IMR-90 (cell line): ENCODE measurements around the gene TPMT.

Experiments
- BHLHE40 ChIP-seq: fragments of 150-350 bp; IDR thresholded peaks from 2 replicates; pipeline ENCODE4 v1.6.1; 2016; ENCODE audit warnings: mild to moderate bottlenecking, low read depth, low read length
- CEBPB ChIP-seq: IDR thresholded peaks from 2 replicates; pipeline ENCODE4 v1.6.1; 2012; ENCODE audit warnings: low read depth, low read length, improper control_type of control experiment
- FOS ChIP-seq: fragments of 150-350 bp; IDR thresholded peaks from 2 replicates; pipeline ENCODE4 v1.6.1; 2016; ENCODE audit warnings: low read depth, low read length
- MAFK ChIP-seq: IDR thresholded peaks from 2 replicates; pipeline ENCODE4 v1.6.1; 2012; ENCODE audit warnings: low read depth, low read length, improper control_type of control experiment
- MAZ ChIP-seq: IDR thresholded peaks from 2 replicates; pipeline ENCODE4 v1.6.1; 2012; ENCODE audit warnings: low read depth, mild to moderate bottlenecking, low read length, improper control_type of control experiment, moderate library complexity, borderline replicate concordance
- NFE2L2 ChIP-seq: fragments of 150-350 bp; IDR thresholded peaks from 2 replicates; pipeline ENCODE4 v1.6.1; 2016; ENCODE audit warnings: low read depth, mild to moderate bottlenecking, low read length
- POLR2A ChIP-seq: IDR thresholded peaks from 2 replicates; pipeline ENCODE4 v1.6.1; 2012; ENCODE audit warnings: mild to moderate bottlenecking, low read depth, low read length
- RAD21 ChIP-seq: IDR thresholded peaks from 2 replicates; pipeline ENCODE4 v1.6.1; 2012; ENCODE audit warnings: low read length, improper control_type of control experiment
- RFX5 ChIP-seq: IDR thresholded peaks from 2 replicates; pipeline ENCODE4 v1.8.0; 2012; ENCODE audit warnings: low read depth, mild to moderate bottlenecking, low read length, moderate library complexity
- TF ChIP-seq, protein P1 (sequence below): conservative IDR thresholded peaks from 2 replicates; pipeline ENCODE4 v1.5.1; 2012; ENCODE audit warnings: mild to moderate bottlenecking, low read depth, low read length, improper control_type of control experiment
- TF ChIP-seq, protein P2 (sequence below): fragments of 150-350 bp; IDR thresholded peaks from 2 replicates; pipeline ENCODE4 v1.6.1; 2017; ENCODE audit warnings: mild to moderate bottlenecking, antibody characterized with exemption, low read length, low read depth

DNA sequence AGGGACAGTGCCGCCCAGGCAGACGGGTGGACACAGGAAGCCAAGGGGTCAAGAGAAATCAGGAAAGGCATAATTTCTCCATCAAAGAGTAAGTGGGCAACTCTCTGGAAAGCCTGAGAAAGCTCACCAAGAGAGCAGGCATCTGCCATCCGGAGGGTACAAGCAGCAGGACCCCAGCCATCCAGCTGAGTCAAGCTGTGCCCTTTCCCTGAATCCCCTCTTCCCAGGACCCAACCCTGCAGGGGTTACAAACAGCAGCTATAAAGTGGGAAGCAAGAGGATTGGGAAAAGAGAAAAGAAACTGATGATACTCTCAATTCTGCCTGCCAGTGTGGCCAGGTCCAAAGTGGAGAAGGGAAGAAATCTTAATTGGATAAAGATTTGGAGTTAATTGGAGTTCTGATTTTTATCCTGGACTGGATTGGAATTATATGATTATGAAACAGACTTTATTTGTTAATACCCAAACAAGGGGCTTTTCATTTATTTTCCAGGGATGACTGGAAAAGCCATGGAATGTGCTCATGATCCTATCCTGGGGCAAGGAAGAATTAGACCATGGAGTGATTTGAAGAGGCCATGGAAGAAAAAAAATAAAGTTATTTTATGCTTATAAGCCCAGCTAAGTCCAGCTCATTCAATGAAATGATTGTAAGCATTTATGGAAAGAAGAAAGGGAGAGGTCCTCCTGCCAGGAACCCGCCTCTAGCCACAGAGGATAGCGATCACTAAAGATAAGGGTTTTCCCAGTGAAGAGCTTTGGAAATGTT is 67.3 kb downstream of the TPMT start:
- TF ChIP-seq, protein P1, sequence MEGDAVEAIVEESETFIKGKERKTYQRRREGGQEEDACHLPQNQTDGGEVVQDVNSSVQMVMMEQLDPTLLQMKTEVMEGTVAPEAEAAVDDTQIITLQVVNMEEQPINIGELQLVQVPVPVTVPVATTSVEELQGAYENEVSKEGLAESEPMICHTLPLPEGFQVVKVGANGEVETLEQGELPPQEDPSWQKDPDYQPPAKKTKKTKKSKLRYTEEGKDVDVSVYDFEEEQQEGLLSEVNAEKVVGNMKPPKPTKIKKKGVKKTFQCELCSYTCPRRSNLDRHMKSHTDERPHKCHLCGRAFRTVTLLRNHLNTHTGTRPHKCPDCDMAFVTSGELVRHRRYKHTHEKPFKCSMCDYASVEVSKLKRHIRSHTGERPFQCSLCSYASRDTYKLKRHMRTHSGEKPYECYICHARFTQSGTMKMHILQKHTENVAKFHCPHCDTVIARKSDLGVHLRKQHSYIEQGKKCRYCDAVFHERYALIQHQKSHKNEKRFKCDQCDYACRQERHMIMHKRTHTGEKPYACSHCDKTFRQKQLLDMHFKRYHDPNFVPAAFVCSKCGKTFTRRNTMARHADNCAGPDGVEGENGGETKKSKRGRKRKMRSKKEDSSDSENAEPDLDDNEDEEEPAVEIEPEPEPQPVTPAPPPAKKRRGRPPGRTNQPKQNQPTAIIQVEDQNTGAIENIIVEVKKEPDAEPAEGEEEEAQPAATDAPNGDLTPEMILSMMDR, result no peak
- TF ChIP-seq POLR2A, result no peak
- TF ChIP-seq BHLHE40, result no peak
- TF ChIP-seq NFE2L2, result no peak
- TF ChIP-seq MAFK, result no peak
- TF ChIP-seq RAD21, result no peak
- TF ChIP-seq, protein P2, sequence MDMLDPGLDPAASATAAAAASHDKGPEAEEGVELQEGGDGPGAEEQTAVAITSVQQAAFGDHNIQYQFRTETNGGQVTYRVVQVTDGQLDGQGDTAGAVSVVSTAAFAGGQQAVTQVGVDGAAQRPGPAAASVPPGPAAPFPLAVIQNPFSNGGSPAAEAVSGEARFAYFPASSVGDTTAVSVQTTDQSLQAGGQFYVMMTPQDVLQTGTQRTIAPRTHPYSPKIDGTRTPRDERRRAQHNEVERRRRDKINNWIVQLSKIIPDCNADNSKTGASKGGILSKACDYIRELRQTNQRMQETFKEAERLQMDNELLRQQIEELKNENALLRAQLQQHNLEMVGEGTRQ, result no peak
- no peak for TF ChIP-seq CEBPB
- TF ChIP-seq RFX5, result no peak
- no peak for TF ChIP-seq MAZ
- no peak for TF ChIP-seq FOS
